Measurements from ENCODE around the gene LONRF2. TPM values are rescaled to one million over a fixed set of nuclear protein-coding genes. Genes with fewer than 3 reads are reported as not detected.

Gene LONRF2
- under 0.01 and 0.19 TPM in 2 replicates for total RNA-seq

GRCh38 chr2:100321866-100322820, at the start of gene LONRF2:
TSS of gene LONRF2 (minus strand) at chr2:100322501. CDS start at chr2:100322093, 408 bp downstream.

Other genes with a start within 250 kb of the LONRF2 start
- 2.0 and 2.9 TPM in 2 replicates for gene AFF3, start 179.9 kb downstream of the LONRF2 start, total RNA-seq
- gene CHST10, start 95.2 kb upstream of the LONRF2 start, total RNA-seq, result 5.9 and 8.6 TPM in 2 replicates
- gene NMS, start 148.0 kb upstream of the LONRF2 start, total RNA-seq, result not detected in 2 replicates
- 10.7 and 31.6 TPM in 2 replicates for gene PDCL3, start 240.5 kb upstream of the LONRF2 start, total RNA-seq